SK-MEL-5 (cell line): ENCODE measurements around the gene SLC25A6. TPM values are rescaled to one million over a fixed set of nuclear protein-coding genes. Genes with fewer than 3 reads are reported as not detected.
"Not testable (repeated sequence)": the region's sequence is repeated elsewhere in the genome, so short reads cannot be mapped to it uniquely, and the experiment has no call there.

Source experiments
- DNase-seq: peaks from one replicate; pipeline ENCODE4 v3.0.0-alpha.2; 2016; ENCODE audit warnings: low read depth, low spot score
- in situ Hi-C: cut with HindIII; loops from 2 replicates; pipeline ENCODE4 v1.10.0; 2016; ENCODE audit warnings: low sequenced_read_pairs, high pct_unique_total_duplicates, low pct_unique_long_range_greater_than_20kb
- total RNA-seq: library from RNA; depleted of rRNA; stranded (reverse); fragments of >200 nt; shearing (Covaris generic); gene quantifications from 2 replicates; pipeline ENCODE4 v1.2.3, GENCODE V29; 2014

Gene SLC25A6
- total RNA-seq, 1 experiment from 2014 or later = 159 TPM

GRCh38 chrX:1378306-1378759, 13.6 kb downstream of the SLC25A6 start:
- in situ Hi-C loops = no loop called here
- DNase-seq = no peak

GRCh38 chrX:1368385-1368698, 23.6 kb downstream of the SLC25A6 start:
- in situ Hi-C loops = no loop called here
- DNase-seq = no peak

- in situ Hi-C loops, DNase-seq: not testable (repeated sequence)
These were observed 25.6 kb downstream of the SLC25A6 start for GRCh38 chrX:1366363-1366762.

- in situ Hi-C loops = no loop called here
- DNase-seq = no peak
These were observed 30.0 kb downstream of the SLC25A6 start for GRCh38 chrX:1361910-1362309.

- in situ Hi-C loops = no loop called here
- no peak for DNase-seq
These were observed 30.6 kb downstream of the SLC25A6 start for GRCh38 chrX:1361275-1361674.

GRCh38 chrX:1360171-1360570, 31.7 kb downstream of the SLC25A6 start:
- DNase-seq = no peak
- in situ Hi-C loops = no loop called here

GRCh38 chrX:1359477-1359873, 32.4 kb downstream of the SLC25A6 start:
- in situ Hi-C loops = no loop called here
- no peak for DNase-seq

GRCh38 chrX:1358793-1359476, 33.0 kb downstream of the SLC25A6 start:
- in situ Hi-C loops = no loop called here
- no peak for DNase-seq

- DNase-seq = no peak
- in situ Hi-C loops = no loop called here
These were observed 33.9 kb downstream of the SLC25A6 start for GRCh38 chrX:1357993-1358392.

- in situ Hi-C loops = no loop called here
- no peak for DNase-seq
These were observed 36.5 kb downstream of the SLC25A6 start for GRCh38 chrX:1355131-1356046.

GRCh38 chrX:1354036-1355019, 37.6 kb downstream of the SLC25A6 start:
- DNase-seq = no peak
- in situ Hi-C loops = no loop called here

- in situ Hi-C loops = no loop called here
These were observed 39.8 kb downstream of the SLC25A6 start for GRCh38 chrX:1351981-1352714.

GRCh38 chrX:1349606-1350005, 42.3 kb downstream of the SLC25A6 start:
- DNase-seq, in situ Hi-C loops: not testable (repeated sequence)

More at GRCh38 chrX:1351981-1352714, 39.8 kb downstream of the SLC25A6 start:
- DNase-seq = no peak

GRCh38 chrX:1341545-1342184, 50.2 kb downstream of the SLC25A6 start:
- no peak for DNase-seq
- in situ Hi-C loops = no loop called here

- no peak for DNase-seq
- in situ Hi-C loops = no loop called here
These were observed 54.7 kb downstream of the SLC25A6 start for GRCh38 chrX:1336948-1337779.

GRCh38 chrX:1336331-1336943, 55.5 kb downstream of the SLC25A6 start, which contains the start of gene IL3RA:
IL3RA (plus strand) TSS chrX:1336785; CDS start chrX:1341766, 4,981 bp downstream.
- in situ Hi-C loops = no loop called here
- no peak for DNase-seq
